A673 (cell line): Measurements from ENCODE around the gene DPF3.

Experiments
- EZH2 ChIP-seq: fragments of 200-600 bp; sonication (generic); IDR thresholded peaks from 2 replicates; pipeline ENCODE4 v1.6.1; 2017; ENCODE audit warnings: borderline replicate concordance, low read depth, mild to moderate bottlenecking, mixed read lengths, antibody characterized with exemption, low read length; ENCODE audit not compliant: poor library complexity, severe bottlenecking
- TF ChIP-seq, protein P1 (sequence below): fragments of 300-800, 200-600 bp; sonication (generic); conservative IDR thresholded peaks from 2 replicates; pipeline ENCODE4 v1.5.1; 2017; ENCODE audit warnings: low read depth, mild to moderate bottlenecking, antibody characterized with exemption, low read length, moderate library complexity, mixed read lengths

DNA sequence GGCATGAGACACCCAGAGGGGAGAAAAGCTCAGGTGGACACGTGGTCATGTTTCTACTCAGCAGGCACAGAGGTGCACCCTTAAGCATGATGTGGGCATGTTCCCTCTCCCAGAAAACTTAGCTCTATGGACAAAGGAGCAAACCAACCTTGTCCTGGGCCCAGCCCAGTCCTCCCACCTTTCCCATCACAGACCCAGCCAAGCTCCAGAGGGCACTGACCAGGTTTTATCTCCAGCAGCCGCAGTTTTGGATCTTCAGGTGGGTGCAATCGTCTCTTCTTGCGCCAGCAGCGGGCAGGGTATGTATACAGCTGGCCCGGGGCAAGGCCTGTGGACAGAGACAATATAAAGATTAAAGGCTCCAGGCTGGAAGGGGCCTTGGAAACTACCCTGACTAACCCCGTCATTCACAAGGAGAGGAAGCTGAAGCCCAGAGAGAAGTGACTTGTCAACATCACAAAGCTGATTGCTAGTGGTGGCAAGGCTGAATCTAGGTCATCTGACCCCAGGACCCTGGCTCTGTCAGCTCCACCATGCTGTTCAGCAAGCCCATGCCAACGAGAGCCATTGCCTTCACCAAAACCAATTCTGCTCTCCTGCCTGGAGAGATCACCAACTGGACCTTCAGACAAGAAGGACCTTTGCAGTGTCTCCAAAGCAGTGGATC lies 140.7 kb downstream of the DPF3 start:
- TF ChIP-seq, protein P1, sequence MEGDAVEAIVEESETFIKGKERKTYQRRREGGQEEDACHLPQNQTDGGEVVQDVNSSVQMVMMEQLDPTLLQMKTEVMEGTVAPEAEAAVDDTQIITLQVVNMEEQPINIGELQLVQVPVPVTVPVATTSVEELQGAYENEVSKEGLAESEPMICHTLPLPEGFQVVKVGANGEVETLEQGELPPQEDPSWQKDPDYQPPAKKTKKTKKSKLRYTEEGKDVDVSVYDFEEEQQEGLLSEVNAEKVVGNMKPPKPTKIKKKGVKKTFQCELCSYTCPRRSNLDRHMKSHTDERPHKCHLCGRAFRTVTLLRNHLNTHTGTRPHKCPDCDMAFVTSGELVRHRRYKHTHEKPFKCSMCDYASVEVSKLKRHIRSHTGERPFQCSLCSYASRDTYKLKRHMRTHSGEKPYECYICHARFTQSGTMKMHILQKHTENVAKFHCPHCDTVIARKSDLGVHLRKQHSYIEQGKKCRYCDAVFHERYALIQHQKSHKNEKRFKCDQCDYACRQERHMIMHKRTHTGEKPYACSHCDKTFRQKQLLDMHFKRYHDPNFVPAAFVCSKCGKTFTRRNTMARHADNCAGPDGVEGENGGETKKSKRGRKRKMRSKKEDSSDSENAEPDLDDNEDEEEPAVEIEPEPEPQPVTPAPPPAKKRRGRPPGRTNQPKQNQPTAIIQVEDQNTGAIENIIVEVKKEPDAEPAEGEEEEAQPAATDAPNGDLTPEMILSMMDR = no peak
- TF ChIP-seq EZH2 = no peak
